IPS-18a (cell line): ENCODE results near the gene ME1.

ENCODE experiments used
- H3K27ac ChIP-seq: one replicate; pipeline ENCODE4 v1.5.1; 2013; ENCODE audit warnings: low read length
- H3K27me3 ChIP-seq: one replicate; pipeline ENCODE4 v1.6.1; 2013; ENCODE audit warnings: mild to moderate bottlenecking, low read length; ENCODE audit not compliant: control insufficient read depth, insufficient read depth
- H3K36me3 ChIP-seq: one replicate; pipeline ENCODE4 v1.6.1; 2013; ENCODE audit warnings: low read depth, low read length; ENCODE audit not compliant: control insufficient read depth
- H3K4me1 ChIP-seq: one replicate; pipeline ENCODE4 v1.6.1; 2013; ENCODE audit warnings: low read depth, low read length; ENCODE audit not compliant: control insufficient read depth
- H3K4me3 ChIP-seq: one replicate; pipeline ENCODE4 v1.5.1; 2013; ENCODE audit warnings: low read length
- H3K9ac ChIP-seq: one replicate; pipeline ENCODE4 v1.6.1; 2013; ENCODE audit warnings: mild to moderate bottlenecking, low read length, moderate library complexity
- H3K9me3 ChIP-seq: one replicate; pipeline ENCODE4 v1.6.1; 2013; ENCODE audit warnings: low read depth, low read length; ENCODE audit not compliant: control insufficient read depth

ME1 gene

DNA sequence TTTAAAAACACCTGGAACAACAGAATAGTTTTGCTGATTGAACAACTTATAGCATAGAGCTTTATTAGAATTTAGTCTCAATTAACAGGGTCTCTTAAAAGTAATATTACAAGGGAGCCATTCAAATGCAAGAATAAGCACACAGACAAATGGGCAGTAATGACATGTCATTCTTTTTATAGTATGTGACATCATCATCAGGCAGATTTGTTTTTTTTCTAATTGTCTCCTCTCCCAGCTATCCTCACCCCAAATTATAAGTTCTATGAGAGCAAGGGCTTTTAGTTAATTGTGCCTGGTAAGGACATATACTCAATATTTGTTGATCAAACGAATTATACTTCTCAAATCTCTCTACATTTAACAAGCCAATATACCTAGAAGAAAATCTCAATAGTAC, 248.7 kb downstream of the ME1 start:
- Histone ChIP-seq H3K36me3 (peaks cover 56% of the 10 kb centered on the region), H3K27me3 (no peaks in the 10 kb centered on the region), H3K9ac (no peak overlapping the region), H3K27ac (no peak overlapping the region), H3K4me1 (no peaks in the 10 kb centered on the region), H3K4me3 (no peak overlapping the region), H3K9me3 (no peaks in the 10 kb centered on the region)

DNA sequence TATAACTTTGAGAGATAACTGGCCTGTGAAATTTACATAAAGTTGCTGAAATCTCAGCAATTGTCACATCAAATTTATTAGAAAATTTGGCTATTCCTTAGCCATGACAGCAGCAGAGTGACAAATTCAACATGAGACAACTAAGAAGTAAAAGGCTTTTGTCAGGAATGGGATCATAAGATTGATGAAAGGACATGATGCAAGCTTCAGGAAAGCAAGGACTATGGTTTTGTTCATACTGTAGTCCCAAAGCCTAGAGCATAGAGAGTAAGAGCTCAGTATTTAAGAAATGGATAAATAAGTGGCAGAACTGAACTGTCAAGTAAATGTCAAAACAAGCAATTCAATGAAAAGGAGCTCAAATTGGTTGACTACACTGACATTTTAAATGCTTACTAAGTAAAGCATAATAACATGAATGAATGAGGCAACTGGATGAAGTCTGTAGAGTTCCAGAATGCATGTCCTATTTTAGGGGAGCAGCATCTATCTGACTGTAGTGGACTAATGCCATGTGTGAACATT, 250.4 kb downstream of the ME1 start:
- Histone ChIP-seq H3K9me3 (no peaks in the 10 kb centered on the region), H3K27ac (no peak overlapping the region), H3K9ac (no peak overlapping the region), H3K36me3 (peaks cover 56% of the 10 kb centered on the region), H3K27me3 (no peaks in the 10 kb centered on the region), H3K4me1 (no peaks in the 10 kb centered on the region), H3K4me3 (no peak overlapping the region)

DNA sequence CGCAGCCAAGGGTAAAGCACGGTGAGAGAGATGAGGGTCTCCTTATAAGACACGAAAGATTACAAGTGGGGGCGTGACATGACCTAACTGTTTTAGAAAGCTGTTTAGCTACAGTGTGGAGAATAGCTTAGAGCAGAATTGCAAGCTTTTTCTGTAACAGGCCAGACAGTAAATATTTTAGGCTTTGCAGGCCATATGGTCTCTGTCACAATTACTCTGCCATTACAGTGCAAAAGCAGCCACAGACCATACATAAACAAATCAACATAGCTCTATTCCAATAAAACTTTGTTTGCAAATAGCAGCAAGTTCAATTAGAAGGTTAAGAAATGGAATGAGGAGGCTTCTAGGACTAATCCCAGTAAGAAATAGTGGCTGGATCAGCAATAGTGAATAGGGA, 254.6 kb downstream of the ME1 start:
- Histone ChIP-seq H3K9ac (no peak overlapping the region), H3K27me3 (no peaks in the 10 kb centered on the region), H3K9me3 (no peaks in the 10 kb centered on the region), H3K27ac (no peak overlapping the region), H3K4me3 (no peak overlapping the region), H3K36me3 (peaks cover 58% of the 10 kb centered on the region), H3K4me1 (no peaks in the 10 kb centered on the region)

DNA sequence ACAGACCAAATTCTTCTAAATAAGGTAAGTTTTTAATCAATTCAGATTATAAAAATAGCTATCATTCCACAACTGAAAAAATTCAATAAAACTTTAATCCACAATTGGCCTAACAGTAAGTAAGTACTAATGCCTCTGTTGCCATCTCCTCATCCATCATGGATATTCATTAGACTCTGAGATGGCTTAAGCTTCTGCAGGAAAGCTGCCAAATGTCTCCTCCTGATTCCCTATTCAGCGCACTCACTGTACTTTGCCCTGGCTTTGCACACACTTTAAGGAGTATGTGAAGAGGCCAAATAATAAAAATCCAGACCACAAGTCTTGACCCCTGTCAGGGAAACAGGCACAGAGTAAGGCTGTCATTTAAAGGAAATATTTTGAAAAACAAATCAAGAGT, 261.3 kb downstream of the ME1 start:
- peaks cover 86% of the 10 kb centered on the region for H3K36me3 ChIP-seq
- no peak overlapping the region for H3K9ac ChIP-seq
- no peak overlapping the region for H3K27ac ChIP-seq

DNA sequence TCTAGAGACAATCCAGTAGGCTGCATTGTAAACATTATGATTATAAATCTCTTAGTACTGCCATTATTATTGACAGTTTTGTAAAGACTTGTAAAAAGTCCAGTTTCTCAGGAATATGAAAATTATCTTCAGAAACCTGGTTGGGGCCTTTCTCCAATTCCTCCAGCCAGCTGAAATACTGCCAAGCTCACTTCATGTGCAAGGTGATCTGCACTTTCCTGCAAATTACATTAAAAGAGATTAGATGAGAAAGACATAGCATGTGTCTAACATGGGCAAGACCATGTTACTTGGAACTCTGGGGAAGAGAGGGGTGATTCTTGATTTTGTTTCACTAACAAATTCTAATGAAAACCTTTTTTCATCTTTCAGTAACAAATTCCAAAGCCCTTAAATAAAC, 261.7 kb downstream of the ME1 start:
- Histone ChIP-seq H3K36me3 (peaks cover 85% of the 10 kb centered on the region), H3K4me1 (no peaks in the 10 kb centered on the region), H3K4me3 (no peak overlapping the region), H3K9me3 (no peaks in the 10 kb centered on the region), H3K27ac (no peak overlapping the region), H3K27me3 (no peaks in the 10 kb centered on the region), H3K9ac (no peak overlapping the region)

More for the DNA sequence above, 261.3 kb downstream of the ME1 start:
- Histone ChIP-seq H3K9me3 (no peaks in the 10 kb centered on the region), H3K4me3 (no peak overlapping the region), H3K27me3 (no peaks in the 10 kb centered on the region), H3K4me1 (no peaks in the 10 kb centered on the region)

DNA sequence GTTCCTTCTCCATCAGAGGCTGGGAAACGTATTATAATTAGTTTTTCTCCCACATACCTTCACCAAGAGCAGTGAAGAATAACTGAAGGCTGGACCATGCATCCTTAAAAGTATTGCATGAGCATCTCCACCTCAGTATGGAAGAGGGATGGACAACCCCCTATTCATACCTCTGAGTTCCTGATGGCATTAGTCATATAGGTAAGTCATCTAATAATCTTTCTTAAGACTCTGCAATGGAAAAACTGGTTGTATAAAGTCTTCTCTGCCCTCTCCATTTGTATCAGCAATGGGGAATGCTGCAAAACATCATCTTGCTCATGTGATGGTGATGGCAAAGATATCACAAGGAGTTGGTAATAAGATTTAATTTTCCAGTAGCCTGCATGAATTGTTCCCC, 262.3 kb downstream of the ME1 start:
- H3K9ac ChIP-seq = no peak overlapping the region
- no peaks in the 10 kb centered on the region for H3K27me3 ChIP-seq
- H3K4me3 ChIP-seq = no peak overlapping the region
- no peaks in the 10 kb centered on the region for H3K9me3 ChIP-seq
- H3K27ac ChIP-seq = no peak overlapping the region
- H3K4me1 ChIP-seq = no peaks in the 10 kb centered on the region
- peaks cover 83% of the 10 kb centered on the region for H3K36me3 ChIP-seq

DNA sequence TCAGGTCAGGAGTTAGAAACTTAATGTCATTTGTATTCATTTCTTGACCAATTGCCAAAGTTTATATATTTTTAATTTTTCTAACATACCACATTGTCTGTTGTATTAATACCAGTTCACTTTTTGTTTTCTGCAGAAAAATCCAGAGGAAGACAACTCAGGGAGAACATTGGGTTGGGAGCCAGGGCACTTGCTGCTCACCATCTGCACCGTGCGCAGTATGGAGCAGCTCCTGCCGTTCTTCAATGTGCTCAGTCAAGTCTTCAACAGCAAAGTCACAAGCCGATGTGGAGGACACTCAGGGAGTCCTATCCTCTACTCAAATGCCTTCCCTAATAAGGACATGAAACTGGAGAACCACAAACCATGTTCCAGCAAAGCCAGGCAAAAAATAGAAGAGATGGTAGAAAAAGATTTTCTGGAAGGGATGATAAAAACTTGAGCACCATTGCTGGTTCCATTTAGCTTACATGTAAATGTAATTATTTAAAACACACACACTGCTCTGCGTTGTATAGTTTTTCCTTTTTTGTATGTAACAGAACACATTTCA, 263.0 kb downstream of the ME1 start:
- H3K9me3 ChIP-seq = no peaks in the 10 kb centered on the region
- H3K36me3 ChIP-seq = peaks cover 80% of the 10 kb centered on the region
- no peak overlapping the region for H3K27ac ChIP-seq
- H3K27me3 ChIP-seq = no peaks in the 10 kb centered on the region
- H3K4me3 ChIP-seq = no peak overlapping the region
- H3K9ac ChIP-seq = no peak overlapping the region
- no peaks in the 10 kb centered on the region for H3K4me1 ChIP-seq
